NT2/D1 (cell line): ENCODE results near the gene ELANE.
"Not testable (repeated sequence)": the region's sequence is repeated elsewhere in the genome, so short reads cannot be mapped to it uniquely, and the experiment has no call there.

Experiments
- DNase-seq: peaks from one replicate; pipeline ENCODE4 v3.0.0-alpha.2; 2011; ENCODE audit warnings: low read depth, low spot score
- H3K27me3 ChIP-seq: 2 replicates; pipeline ENCODE4 v1.6.0; 2011; ENCODE audit warnings: mild to moderate bottlenecking; ENCODE audit not compliant: insufficient read length, insufficient read depth
- H3K36me3 ChIP-seq: 2 replicates; pipeline ENCODE4 v1.6.1; 2011; ENCODE audit warnings: mild to moderate bottlenecking, low read length, mixed read lengths; ENCODE audit not compliant: insufficient read depth, insufficient read length
- H3K4me1 ChIP-seq: 2 replicates; pipeline ENCODE4 v1.5.1; 2011; ENCODE audit not compliant: insufficient read depth, insufficient read length
- H3K4me3 ChIP-seq: 2 replicates; pipeline ENCODE4 v1.5.1; 2011; ENCODE audit warnings: low read depth; ENCODE audit not compliant: insufficient read length
- H3K9ac ChIP-seq: 2 replicates; pipeline ENCODE4 v1.6.0; 2011; ENCODE audit warnings: low read depth; ENCODE audit not compliant: insufficient read length
- H3K9me3 ChIP-seq: 2 replicates; pipeline ENCODE4 v1.5.1; 2011; ENCODE audit warnings: mild to moderate bottlenecking, low read length; ENCODE audit not compliant: insufficient read depth
- SUZ12 ChIP-seq: IDR thresholded peaks from 2 replicates; pipeline ENCODE4 v1.6.1; 2011; ENCODE audit not compliant: insufficient read length, insufficient read depth; ENCODE audit errors: extremely low read depth
- YY1 ChIP-seq: IDR thresholded peaks from 2 replicates; pipeline ENCODE4 v1.6.1; 2011; ENCODE audit not compliant: insufficient read length, insufficient read depth
- ZNF274 ChIP-seq: IDR thresholded peaks from 2 replicates; pipeline ENCODE4 v1.6.1; 2011; ENCODE audit warnings: mild to moderate bottlenecking, low read depth, low read length

The ELANE gene

DNA sequence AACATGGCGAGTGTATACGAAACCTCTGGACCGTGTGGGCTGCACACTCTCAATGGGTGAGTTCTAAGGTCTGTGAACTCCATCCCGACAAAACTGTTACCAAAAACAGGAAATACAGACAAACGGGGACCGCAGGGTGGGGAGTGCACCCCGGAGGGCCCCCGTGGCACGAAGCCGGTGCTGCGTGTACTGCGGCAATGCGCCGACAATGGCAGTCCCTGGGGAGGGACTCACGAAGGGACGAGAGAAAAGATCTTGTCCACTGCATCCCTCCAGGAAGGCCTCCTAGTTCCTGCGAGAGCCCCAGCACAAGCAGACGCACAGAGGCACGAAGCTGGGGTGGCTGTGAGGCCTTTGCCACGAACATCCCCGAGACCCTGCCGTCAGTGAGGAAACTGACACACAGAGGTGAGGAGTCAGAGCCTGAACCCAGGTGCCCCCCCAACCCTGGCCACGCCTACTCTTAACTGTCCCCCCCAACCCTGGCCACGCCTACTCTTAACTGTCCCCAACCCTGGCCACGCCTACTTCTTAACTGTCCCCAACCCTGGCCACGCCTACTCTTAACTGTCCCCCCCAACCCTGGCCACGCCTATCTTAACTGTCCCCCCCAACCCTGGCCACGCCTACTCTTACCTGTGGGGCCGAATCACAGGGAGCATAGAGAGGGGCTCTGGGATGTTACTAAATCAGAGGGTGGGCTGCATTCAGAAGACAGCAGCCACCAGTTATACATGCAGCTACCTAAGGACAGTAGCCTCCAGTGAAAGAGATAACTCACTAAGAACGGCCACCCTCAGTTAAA is 36.7 kb downstream of the ELANE start:
- peaks cover 70% of the 10 kb centered on the region for H3K36me3 ChIP-seq
- H3K9ac ChIP-seq = peak overlapping the region; percentile 64
- no peaks in the 10 kb centered on the region for H3K27me3 ChIP-seq
- peaks cover 7% of the 10 kb centered on the region for H3K4me1 ChIP-seq
- TF ChIP-seq ZNF274 = no peak
- TF ChIP-seq SUZ12 = no peak
- no peak for TF ChIP-seq YY1
- no peak for DNase-seq
- H3K9me3 ChIP-seq = no peaks in the 10 kb centered on the region
- no peak overlapping the region for H3K4me3 ChIP-seq

DNA sequence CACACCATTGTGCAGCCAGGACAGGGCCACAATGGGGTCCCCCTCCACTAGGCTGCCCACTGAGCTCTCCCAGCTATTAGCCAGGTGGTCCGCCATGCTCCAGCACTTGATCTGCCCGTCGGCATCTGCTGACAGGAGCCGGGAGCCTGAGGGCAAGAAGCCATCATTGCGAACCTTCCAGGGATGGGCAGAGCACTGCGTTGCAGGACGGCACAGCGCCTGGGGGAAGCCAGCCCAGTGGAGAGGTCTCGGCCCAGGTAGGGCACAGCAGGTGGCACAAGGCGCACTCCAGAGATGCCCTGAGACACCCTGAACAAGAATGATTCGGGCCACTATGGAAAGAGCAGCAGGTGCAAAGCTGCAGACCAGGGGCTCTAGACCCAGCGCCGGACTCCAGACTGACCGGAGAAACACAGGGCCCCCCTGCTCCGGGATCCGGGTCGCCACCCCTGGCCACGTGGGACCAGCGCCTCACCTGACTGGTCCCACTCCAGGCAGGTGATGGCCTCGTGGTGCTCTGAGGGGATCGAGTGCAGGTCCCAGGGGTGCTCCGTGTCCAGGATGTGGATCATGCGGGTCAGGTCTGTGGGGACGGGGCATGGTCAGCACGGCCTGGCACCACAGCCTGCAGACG is 37.7 kb downstream of the ELANE start:
- peaks cover 5% of the 10 kb centered on the region for H3K4me1 ChIP-seq
- H3K36me3 ChIP-seq = peaks cover 60% of the 10 kb centered on the region
- H3K4me3 ChIP-seq = no peak overlapping the region
- no peaks in the 10 kb centered on the region for H3K9me3 ChIP-seq
- no peaks in the 10 kb centered on the region for H3K27me3 ChIP-seq
- TF ChIP-seq YY1 (no peak), ZNF274 (no peak), SUZ12 (no peak)
- DNase-seq = no peak
- H3K9ac ChIP-seq = no peak overlapping the region

DNA sequence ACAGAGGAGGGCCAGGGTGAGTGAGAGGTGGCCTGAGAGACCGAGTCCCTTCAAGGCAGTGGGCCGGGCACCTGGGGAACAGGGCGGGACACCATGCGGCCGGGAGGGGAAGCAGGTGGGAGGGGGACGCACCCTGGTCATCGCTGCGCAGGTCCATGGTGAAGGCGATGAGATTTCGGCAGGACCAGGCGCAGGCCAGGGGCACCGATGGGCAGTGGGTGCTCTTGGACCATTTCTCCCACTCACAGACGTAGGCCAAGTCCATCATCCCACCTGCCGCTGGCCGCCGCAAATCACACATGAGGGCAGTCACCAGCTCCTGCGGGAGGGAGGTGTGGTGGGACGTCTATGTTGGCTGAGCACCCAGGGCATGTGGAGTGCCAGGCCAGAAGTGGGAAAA is 38.7 kb downstream of the ELANE start:
- H3K4me1 ChIP-seq = peaks cover 6% of the 10 kb centered on the region
- H3K4me3 ChIP-seq = no peak overlapping the region
- TF ChIP-seq SUZ12 (no peak), ZNF274 (no peak), YY1 (no peak)
- no peak for DNase-seq
- H3K9me3 ChIP-seq = no peaks in the 10 kb centered on the region
- H3K9ac ChIP-seq = no peak overlapping the region
- no peaks in the 10 kb centered on the region for H3K27me3 ChIP-seq
- peaks cover 50% of the 10 kb centered on the region for H3K36me3 ChIP-seq

DNA sequence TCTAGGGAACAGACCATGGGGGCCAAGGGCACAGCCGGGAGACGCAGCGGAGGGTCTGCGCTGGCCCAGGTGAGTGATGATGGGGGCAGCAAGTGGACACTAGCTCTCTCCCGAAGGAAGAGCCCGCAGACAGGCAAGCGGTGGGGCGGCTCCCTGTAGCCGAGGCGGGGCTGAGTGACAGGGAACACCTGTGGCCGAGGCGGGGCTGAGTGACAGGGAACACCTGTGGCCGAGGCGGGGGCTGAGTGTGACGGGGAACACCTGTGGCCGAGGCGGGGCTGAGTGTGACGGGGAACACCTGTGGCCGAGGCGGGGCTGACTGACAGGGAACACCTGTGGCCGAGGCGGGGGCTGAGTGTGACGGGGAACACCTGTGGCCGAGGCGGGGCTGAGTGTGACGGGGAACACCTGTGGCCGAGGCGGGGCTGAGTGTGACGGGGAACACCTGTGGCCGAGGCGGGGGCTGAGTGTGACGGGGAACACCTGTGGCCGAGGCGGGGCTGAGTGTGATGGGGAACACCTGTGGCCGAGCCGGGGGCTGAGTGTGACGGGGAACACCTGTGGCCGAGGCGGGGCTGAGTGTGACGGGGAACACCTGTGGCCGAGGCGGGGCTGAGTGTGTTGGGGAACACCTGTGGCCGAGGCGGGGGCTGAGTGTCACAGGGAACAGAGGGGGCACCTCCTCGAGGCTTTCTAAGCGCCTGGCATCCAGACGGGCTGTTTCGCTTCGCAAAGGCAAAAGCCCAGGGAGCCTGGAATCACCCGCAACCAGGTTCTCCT is 39.5 kb downstream of the ELANE start:
- H3K9ac ChIP-seq = peak overlapping the region; percentile 54
- H3K4me3 ChIP-seq = peak overlapping the region; percentile 86
- H3K27me3 ChIP-seq, H3K9me3 ChIP-seq, H3K4me1 ChIP-seq, DNase-seq: not testable (repeated sequence)
- H3K36me3 ChIP-seq = peaks cover 49% of the 10 kb centered on the region

DNA sequence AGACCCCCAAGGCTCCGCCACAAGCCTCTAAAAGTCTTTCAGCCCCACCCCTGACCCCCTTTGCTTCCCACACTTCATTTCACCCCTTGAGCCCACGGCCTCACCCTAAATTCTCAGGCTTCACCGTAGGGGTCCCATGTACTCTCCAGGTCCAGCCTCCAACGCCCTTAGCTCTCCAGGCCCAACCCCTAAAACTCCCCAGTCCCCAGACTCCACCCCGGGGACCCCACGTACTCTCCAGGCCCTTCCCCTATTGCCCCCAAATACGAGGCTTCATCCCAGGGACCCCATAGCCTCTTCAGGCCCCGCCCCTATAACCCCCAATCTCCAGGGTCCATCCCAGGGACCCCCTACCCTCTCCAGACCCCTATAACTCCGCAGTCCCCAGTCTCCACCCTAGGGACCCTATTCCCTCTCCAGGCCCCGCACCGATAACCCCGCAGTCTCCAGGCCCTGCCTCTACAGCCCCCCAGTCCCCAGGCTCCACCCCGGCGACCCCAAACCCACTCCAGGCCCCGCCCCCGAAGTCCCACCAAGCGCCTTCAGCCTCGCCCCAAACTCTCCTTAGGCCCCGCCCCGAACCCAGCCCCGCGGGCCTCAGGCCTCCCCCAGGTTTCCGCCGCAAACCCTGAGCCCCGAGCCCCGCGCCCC is 40.3 kb downstream of the ELANE start:
- no peak for DNase-seq
- no peak for TF ChIP-seq ZNF274
- TF ChIP-seq SUZ12 = no peak
- TF ChIP-seq YY1 = no peak
- H3K4me1 ChIP-seq = peaks cover 6% of the 10 kb centered on the region
- no peaks in the 10 kb centered on the region for H3K9me3 ChIP-seq
- H3K36me3 ChIP-seq = peaks cover 50% of the 10 kb centered on the region
- no peaks in the 10 kb centered on the region for H3K27me3 ChIP-seq
- peak overlapping the region; percentile 54 for H3K9ac ChIP-seq
- H3K4me3 ChIP-seq = peak overlapping the region; percentile 86

DNA sequence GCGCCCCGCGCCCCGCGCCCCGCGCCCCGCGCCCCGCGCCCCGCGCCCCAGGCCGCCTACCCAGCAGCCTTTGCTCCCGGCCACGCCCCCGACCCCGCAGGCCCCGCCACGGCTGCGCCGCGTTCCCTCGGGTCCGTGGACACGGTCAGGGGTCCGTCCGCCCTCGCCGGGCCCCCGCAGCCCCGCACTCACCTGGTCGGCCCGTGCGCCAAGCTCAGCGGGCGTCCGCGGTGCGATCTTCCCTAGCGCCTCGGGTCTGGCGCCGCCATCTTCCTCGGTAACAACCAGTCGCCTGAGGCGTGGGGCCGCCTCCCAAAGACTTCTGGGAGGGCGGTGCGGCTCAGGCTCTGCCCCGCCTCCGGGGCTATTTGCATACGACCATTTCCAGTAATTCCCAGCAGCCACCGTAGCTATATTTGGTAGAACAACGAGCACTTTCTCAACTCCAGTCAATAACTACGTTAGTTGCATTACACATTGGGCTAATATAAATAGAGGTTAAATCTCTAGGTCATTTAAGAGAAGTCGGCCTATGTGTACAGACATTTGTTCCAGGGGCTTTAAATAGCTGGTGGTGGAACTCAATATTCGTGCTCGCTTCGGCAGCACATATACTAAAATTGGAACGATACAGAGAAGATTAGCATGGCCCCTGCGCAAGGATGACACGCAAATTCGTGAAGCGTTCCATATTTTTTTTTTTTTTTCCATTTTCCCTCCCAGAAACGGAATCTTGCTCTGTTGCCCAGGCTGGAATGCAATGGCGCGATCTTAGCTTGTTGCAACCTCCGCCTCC is 41.0 kb downstream of the ELANE start, which contains the start of the genes MED16 and RNU6-9:
MED16 (minus strand) TSS at position 294 of the 796 bp plus-strand sequence. CDS start 2,056 bp downstream, outside the sequence.
RNU6-9 (plus strand) TSS at position 591 of the 796 bp plus-strand sequence.
- TF ChIP-seq SUZ12 (no peak), YY1 (peak; percentile 59)
- Histone ChIP-seq H3K4me3 (peak within 1 kb of the TSS; percentile 86), H3K9me3 (no peaks in the 10 kb centered on the region), H3K4me1 (peaks cover 6% of the 10 kb centered on the region), H3K9ac (peak within 1 kb of the TSS; percentile 95), H3K27me3 (no peaks in the 10 kb centered on the region), H3K36me3 (peaks cover 49% of the 10 kb centered on the region)
- DNase-seq = peak; percentile 91
